HCT116 (cell line): ENCODE measurements around the gene CHRNB2. TPM values are rescaled to one million over a fixed set of nuclear protein-coding genes. Genes with fewer than 3 reads are reported as not detected.
A peak's percentile ranks its signal among the peaks of the same experiment; 100 is the strongest.

Source experiments
- ATAC-seq: fragments of 200-7000 bp; cut with Tn5 transposase; 2 replicates; pipeline ENCODE4 v1.9.1; 2020; ENCODE audit warnings: mild to moderate bottlenecking, moderate library complexity
- BruUV-seq: library from RNA; stranded (reverse); fragments of 400-500 nt; replicated peaks from 2 replicates; lab custom pipeline; 2021; lab: Mats Ljungman, UMichigan
- CTCF ChIA-PET: fragments of 300-600 bp; sonication (Branson Sonifier 250); formaldehyde crosslinking; loops from one replicate; lab custom pipeline; 2021; ENCODE audit warnings: antibody characterized with exemption; lab: Charles Lee
- POLR2A ChIA-PET: fragments of 300-600, 350-600 bp; sonication (Branson Sonifier 250); formaldehyde crosslinking; loops from one replicate; lab custom pipeline; 2021; ENCODE audit warnings: antibody characterized with exemption; lab: Charles Lee
- RAD21 ChIA-PET, 2 experiments: fragments of 300-600 bp; sonication (Branson Sonifier 250); formaldehyde crosslinking; loops; one replicate each; lab custom pipeline; 2023; ENCODE audit warnings: low total read pairs in 2 of 2; ENCODE audit not compliant: uncharacterized antibody in 2 of 2, unreplicated experiment in 2 of 2, low non-redundant PET in 1 of 2; lab: Charles Lee
- DNase-seq: peaks from one replicate; pipeline ENCODE4 v3.0.0-alpha.2; 2010; ENCODE audit warnings: low read depth, low spot score
- H2AFZ ChIP-seq: fragments of 200-600 bp; shearing (Covaris generic), sonication (generic); 2 replicates; pipeline ENCODE4 v1.6.1; 2017; ENCODE audit warnings: low read depth, mixed run types, mixed read lengths, antibody characterized with exemption, low read length; ENCODE audit not compliant: poor library complexity, severe bottlenecking
- H3K27ac ChIP-seq: 2 replicates; pipeline ENCODE4 v1.5.1; 2012; ENCODE audit warnings: low read depth, low read length
- H3K27me3 ChIP-seq: fragments of 200-600 bp; sonication (generic); 2 replicates; pipeline ENCODE4 v1.6.1; 2016; ENCODE audit warnings: mixed run types, low read length, mixed read lengths; ENCODE audit not compliant: insufficient read depth
- H3K36me3 ChIP-seq, 2 experiments: fragments of 200-500 bp in 1 of 2; fragments of 200-600 bp in 1 of 2; sonication (Bioruptor generic) in 1 of 2; sonication (generic) in 1 of 2; 2 replicates each; pipeline versions ENCODE4 v1.5.1 to v1.6.1; 2014 to 2016; ENCODE audit warnings: low read length in 2 of 2, inconsistent platforms in 1 of 2, mixed read lengths in 1 of 2, mixed run types in 1 of 2; ENCODE audit not compliant: insufficient read depth in 2 of 2, control insufficient read depth in 1 of 2
- H3K4me1 ChIP-seq, 2 experiments: fragments of 200-600 bp in 1 of 2; sonication (generic) in 1 of 2; 2 replicates each; pipeline versions ENCODE4 v1.5.1 to v1.6.1; 2012 to 2017; ENCODE audit warnings: low read length in 2 of 2, inconsistent platforms in 1 of 2, mild to moderate bottlenecking in 1 of 2, mixed read lengths in 1 of 2, mixed run types in 1 of 2, moderate library complexity in 1 of 2; ENCODE audit not compliant: insufficient read depth in 2 of 2, control insufficient read depth in 1 of 2
- H3K4me2 ChIP-seq: fragments of 200-600 bp; sonication (generic); 2 replicates; pipeline ENCODE4 v1.6.1; 2017; ENCODE audit warnings: mixed run types, low read length, mixed read lengths
- H3K4me3 ChIP-seq, 2 experiments: fragments of 200-600 bp in 1 of 2; sonication (generic) in 1 of 2; replicated peaks in 1 of 2; 2 replicates each; pipeline ENCODE4 v1.5.1; 2011 to 2016; ENCODE audit warnings: low read length in 2 of 2, control low read depth in 1 of 2, low read depth in 1 of 2, mild to moderate bottlenecking in 1 of 2, mixed read lengths in 1 of 2, mixed run types in 1 of 2
- H3K79me2 ChIP-seq: fragments of 200-600 bp; sonication (generic); 2 replicates; pipeline ENCODE4 v1.6.1; 2017; ENCODE audit warnings: mild to moderate bottlenecking, mixed run types, low read length, moderate library complexity, mixed read lengths; ENCODE audit not compliant: insufficient read depth
- H3K9ac ChIP-seq: fragments of 200-600 bp; sonication (generic); 2 replicates; pipeline ENCODE4 v1.6.1; 2016; ENCODE audit warnings: low read length, mixed read lengths
- H3K9me2 ChIP-seq: fragments of 200-600 bp; sonication (generic), shearing (Covaris generic); 2 replicates; pipeline ENCODE4 v1.6.1; 2017; ENCODE audit warnings: mixed run types, mild to moderate bottlenecking, moderate library complexity; ENCODE audit not compliant: insufficient read depth
- H3K9me3 ChIP-seq, 2 experiments: fragments of 200-500 bp in 1 of 2; fragments of 200-600 bp in 1 of 2; sonication (Bioruptor generic) in 1 of 2; sonication (generic) in 1 of 2; 2 replicates each; pipeline ENCODE4 v1.6.1; 2014 to 2017; ENCODE audit warnings: low read length in 2 of 2, mixed read lengths in 2 of 2, inconsistent platforms in 1 of 2, low read depth in 1 of 2, mild to moderate bottlenecking in 1 of 2, mixed run types in 1 of 2, moderate library complexity in 1 of 2; ENCODE audit not compliant: control insufficient read depth in 1 of 2, insufficient read depth in 1 of 2
- H4K20me1 ChIP-seq: fragments of 200-600 bp; sonication (generic), shearing (Covaris generic); 2 replicates; pipeline ENCODE4 v1.6.1; 2017; ENCODE audit warnings: mixed run types, mild to moderate bottlenecking, moderate library complexity; ENCODE audit not compliant: insufficient read depth
- ATF3 ChIP-seq: IDR thresholded peaks from 2 replicates; pipeline ENCODE4 v1.6.1; 2012
- CTCF ChIP-seq, 3 experiments: fragments of 200-600 bp in 1 of 3; sonication (generic) in 1 of 3; IDR thresholded peaks in 2 of 3; conservative IDR thresholded peaks in 1 of 3; 2 replicates each; pipeline ENCODE4 v1.5.1; 2012 to 2017; ENCODE audit warnings: low read depth in 2 of 3, low read length in 2 of 3, antibody characterized with exemption in 1 of 3, borderline replicate concordance in 1 of 3, control low read depth in 1 of 3, mild to moderate bottlenecking in 1 of 3, mixed read lengths in 1 of 3, mixed run types in 1 of 3, moderate library complexity in 1 of 3; ENCODE audit not compliant: insufficient read depth in 1 of 3
- EGR1 ChIP-seq: IDR thresholded peaks from 2 replicates; pipeline ENCODE4 v1.6.1; 2012; ENCODE audit warnings: low read depth
- EZH2 ChIP-seq: fragments of 200-600 bp; sonication (generic); IDR thresholded peaks from 2 replicates; pipeline ENCODE4 v1.6.1; 2017; ENCODE audit warnings: antibody characterized with exemption, mixed run types
- EZH2phosphoT487 ChIP-seq: fragments of 200-600 bp; IDR thresholded peaks from 2 replicates; pipeline ENCODE4 v1.6.1; 2018; ENCODE audit warnings: antibody characterized with exemption, borderline replicate concordance
- MAX ChIP-seq: IDR thresholded peaks from 2 replicates; pipeline ENCODE4 v1.6.1; 2012
- POLR2A ChIP-seq: IDR thresholded peaks from 2 replicates; pipeline ENCODE4 v1.7.0; 2011; ENCODE audit warnings: borderline replicate concordance; ENCODE audit not compliant: insufficient read depth, insufficient read length; ENCODE audit errors: extremely low read depth
- POLR2AphosphoS5 ChIP-seq: IDR thresholded peaks from 2 replicates; pipeline ENCODE4 v1.6.1; 2011; ENCODE audit warnings: mild to moderate bottlenecking, low read depth, low read length, moderate library complexity
- RAD21 ChIP-seq: IDR thresholded peaks from 2 replicates; pipeline ENCODE4 v1.6.1; 2012; ENCODE audit warnings: low read depth, mild to moderate bottlenecking
- SP1 ChIP-seq: IDR thresholded peaks from 2 replicates; pipeline ENCODE4 v1.6.1; 2012; ENCODE audit warnings: low read depth
- ZNF274 ChIP-seq: fragments of 200-500 bp; sonication (Bioruptor generic); IDR thresholded peaks from 2 replicates; pipeline ENCODE4 v1.6.1; 2014; ENCODE audit warnings: mild to moderate bottlenecking, low read depth, low read length, inconsistent platforms
- intact Hi-C: fragments of 100-400 bp; cut with micrococcal nuclease; formaldehyde crosslinking; loops from 2 replicates; pipeline ENCODE4 v1.10.0; 2022
- total RNA-seq: library from RNA; stranded (reverse); gene quantifications from one replicate; pipeline ENCODE4 v1.2.1, GENCODE V29; 2021; ENCODE audit not compliant: unreplicated experiment

The CHRNB2 gene
- total RNA-seq, 1 experiment from 2014 or later, result not detected

- TF ChIP-seq RAD21, result no peak
- no peak for TF ChIP-seq EZH2phosphoT487
- TF ChIP-seq EZH2, result no peak
- TF ChIP-seq ATF3, result no peak
- no peak for TF ChIP-seq POLR2AphosphoS5
- TF ChIP-seq MAX, result no peak
- no peak for TF ChIP-seq CTCF (IDR thresholded peaks at IDR 0.05 in 2 of 3, conservative IDR thresholded peaks at IDR 0.05 in 1 of 3; ENCODE audit: borderline replicate concordance in 1 of 3, insufficient read depth in 1 of 3, low read depth in 2 of 3, low read length in 2 of 3)
- no peak for TF ChIP-seq POLR2A
- TF ChIP-seq EGR1, result no peak
- TF ChIP-seq ZNF274, result no peak
- no peak for TF ChIP-seq SP1
- TF ChIP-seq, all 23 proteins: peak for 0
- peak overlapping the region; percentile 79 to 88 for H3K4me3 ChIP-seq
- intact Hi-C loops, result no loop called here
- no peaks in the 10 kb centered on the region for H3K9me3 ChIP-seq
- H3K9ac ChIP-seq, result peak overlapping the region; percentile 87
- RAD21 ChIA-PET, result no interaction called here
- peak overlapping the region; percentile 74 for H3K27ac ChIP-seq
- H2AFZ ChIP-seq, result no peak overlapping the region
- no peaks in the 10 kb centered on the region; the same call in 1 of the 2 replicates for H4K20me1 ChIP-seq
- ATAC-seq (peak; percentile 23; the same call in 1 of the 2 replicates), DNase-seq (no peak)
- POLR2A ChIA-PET, result interaction anchor here (0.9 kb wide), 1 partner anchor 17 kb away, joined by 4 read pairs; no protein-coding TSS in a partner anchor
- peaks cover 0 to 4% of the 10 kb centered on the region in 2 experiments; a peak in 1 of 4 replicates for H3K36me3 ChIP-seq
- H3K4me2 ChIP-seq, result peak overlapping the region; percentile 86
- no TSS peak for BruUV-seq
- H3K27me3 ChIP-seq, result no peaks in the 10 kb centered on the region
- peaks cover 60% of the 10 kb centered on the region for H3K79me2 ChIP-seq
- peaks cover 4 to 17% of the 10 kb centered on the region in 2 experiments; a peak in 3 of 4 replicates for H3K4me1 ChIP-seq
- no peaks in the 10 kb centered on the region for H3K9me2 ChIP-seq
- CTCF ChIA-PET, result interaction anchor here (0.9 kb wide), 1 partner anchor 15 kb away, joined by 4 read pairs; no protein-coding TSS in a partner anchor
Measured at GRCh38 chr1:154626456-154627256, 59.1 kb downstream of the CHRNB2 start.
